HCT116 (cell line): Measurements from ENCODE around the gene ZACN. TPM values are rescaled to one million over a fixed set of nuclear protein-coding genes. Genes with fewer than 3 reads are reported as not detected.

Source experiments
- ATAC-seq: fragments of 200-7000 bp; cut with Tn5 transposase; 2 replicates; pipeline ENCODE4 v1.9.1; 2020; ENCODE audit warnings: mild to moderate bottlenecking, moderate library complexity
- BruUV-seq: library from RNA; stranded (reverse); fragments of 400-500 nt; replicated peaks from 2 replicates; lab custom pipeline; 2021; lab: Mats Ljungman, UMichigan
- CTCF ChIA-PET: fragments of 300-600 bp; sonication (Branson Sonifier 250); formaldehyde crosslinking; loops from one replicate; lab custom pipeline; 2021; ENCODE audit warnings: antibody characterized with exemption; lab: Charles Lee
- POLR2A ChIA-PET: fragments of 300-600, 350-600 bp; sonication (Branson Sonifier 250); formaldehyde crosslinking; loops from one replicate; lab custom pipeline; 2021; ENCODE audit warnings: antibody characterized with exemption; lab: Charles Lee
- RAD21 ChIA-PET, 2 experiments: fragments of 300-600 bp; sonication (Branson Sonifier 250); formaldehyde crosslinking; loops; one replicate each; lab custom pipeline; 2023; ENCODE audit warnings: low total read pairs in 2 of 2; ENCODE audit not compliant: uncharacterized antibody in 2 of 2, unreplicated experiment in 2 of 2, low non-redundant PET in 1 of 2; lab: Charles Lee
- DNase-seq: peaks from one replicate; pipeline ENCODE4 v3.0.0-alpha.2; 2010; ENCODE audit warnings: low read depth, low spot score
- H2AFZ ChIP-seq: fragments of 200-600 bp; shearing (Covaris generic), sonication (generic); 2 replicates; pipeline ENCODE4 v1.6.1; 2017; ENCODE audit warnings: low read depth, mixed run types, mixed read lengths, antibody characterized with exemption, low read length; ENCODE audit not compliant: poor library complexity, severe bottlenecking
- H3K27ac ChIP-seq: 2 replicates; pipeline ENCODE4 v1.5.1; 2012; ENCODE audit warnings: low read depth, low read length
- H3K27me3 ChIP-seq: fragments of 200-600 bp; sonication (generic); 2 replicates; pipeline ENCODE4 v1.6.1; 2016; ENCODE audit warnings: mixed run types, low read length, mixed read lengths; ENCODE audit not compliant: insufficient read depth
- H3K36me3 ChIP-seq, 2 experiments: fragments of 200-500 bp in 1 of 2; fragments of 200-600 bp in 1 of 2; sonication (Bioruptor generic) in 1 of 2; sonication (generic) in 1 of 2; 2 replicates each; pipeline versions ENCODE4 v1.5.1 to v1.6.1; 2014 to 2016; ENCODE audit warnings: low read length in 2 of 2, inconsistent platforms in 1 of 2, mixed read lengths in 1 of 2, mixed run types in 1 of 2; ENCODE audit not compliant: insufficient read depth in 2 of 2, control insufficient read depth in 1 of 2
- H3K4me1 ChIP-seq, 2 experiments: fragments of 200-600 bp in 1 of 2; sonication (generic) in 1 of 2; 2 replicates each; pipeline versions ENCODE4 v1.5.1 to v1.6.1; 2012 to 2017; ENCODE audit warnings: low read length in 2 of 2, inconsistent platforms in 1 of 2, mild to moderate bottlenecking in 1 of 2, mixed read lengths in 1 of 2, mixed run types in 1 of 2, moderate library complexity in 1 of 2; ENCODE audit not compliant: insufficient read depth in 2 of 2, control insufficient read depth in 1 of 2
- H3K4me2 ChIP-seq: fragments of 200-600 bp; sonication (generic); 2 replicates; pipeline ENCODE4 v1.6.1; 2017; ENCODE audit warnings: mixed run types, low read length, mixed read lengths
- H3K4me3 ChIP-seq, 2 experiments: fragments of 200-600 bp in 1 of 2; sonication (generic) in 1 of 2; replicated peaks in 1 of 2; 2 replicates each; pipeline ENCODE4 v1.5.1; 2011 to 2016; ENCODE audit warnings: low read length in 2 of 2, control low read depth in 1 of 2, low read depth in 1 of 2, mild to moderate bottlenecking in 1 of 2, mixed read lengths in 1 of 2, mixed run types in 1 of 2
- H3K79me2 ChIP-seq: fragments of 200-600 bp; sonication (generic); 2 replicates; pipeline ENCODE4 v1.6.1; 2017; ENCODE audit warnings: mild to moderate bottlenecking, mixed run types, low read length, moderate library complexity, mixed read lengths; ENCODE audit not compliant: insufficient read depth
- H3K9ac ChIP-seq: fragments of 200-600 bp; sonication (generic); 2 replicates; pipeline ENCODE4 v1.6.1; 2016; ENCODE audit warnings: low read length, mixed read lengths
- H3K9me2 ChIP-seq: fragments of 200-600 bp; sonication (generic), shearing (Covaris generic); 2 replicates; pipeline ENCODE4 v1.6.1; 2017; ENCODE audit warnings: mixed run types, mild to moderate bottlenecking, moderate library complexity; ENCODE audit not compliant: insufficient read depth
- H3K9me3 ChIP-seq, 2 experiments: fragments of 200-500 bp in 1 of 2; fragments of 200-600 bp in 1 of 2; sonication (Bioruptor generic) in 1 of 2; sonication (generic) in 1 of 2; 2 replicates each; pipeline ENCODE4 v1.6.1; 2014 to 2017; ENCODE audit warnings: low read length in 2 of 2, mixed read lengths in 2 of 2, inconsistent platforms in 1 of 2, low read depth in 1 of 2, mild to moderate bottlenecking in 1 of 2, mixed run types in 1 of 2, moderate library complexity in 1 of 2; ENCODE audit not compliant: control insufficient read depth in 1 of 2, insufficient read depth in 1 of 2
- H4K20me1 ChIP-seq: fragments of 200-600 bp; sonication (generic), shearing (Covaris generic); 2 replicates; pipeline ENCODE4 v1.6.1; 2017; ENCODE audit warnings: mixed run types, mild to moderate bottlenecking, moderate library complexity; ENCODE audit not compliant: insufficient read depth
- CTCF ChIP-seq, 3 experiments: fragments of 200-600 bp in 1 of 3; sonication (generic) in 1 of 3; IDR thresholded peaks in 2 of 3; conservative IDR thresholded peaks in 1 of 3; 2 replicates each; pipeline ENCODE4 v1.5.1; 2012 to 2017; ENCODE audit warnings: low read depth in 2 of 3, low read length in 2 of 3, antibody characterized with exemption in 1 of 3, borderline replicate concordance in 1 of 3, control low read depth in 1 of 3, mild to moderate bottlenecking in 1 of 3, mixed read lengths in 1 of 3, mixed run types in 1 of 3, moderate library complexity in 1 of 3; ENCODE audit not compliant: insufficient read depth in 1 of 3
- ELF1 ChIP-seq: IDR thresholded peaks from 2 replicates; pipeline ENCODE4 v1.6.1; 2012; ENCODE audit warnings: low read depth, borderline replicate concordance
- EZH2 ChIP-seq: fragments of 200-600 bp; sonication (generic); IDR thresholded peaks from 2 replicates; pipeline ENCODE4 v1.6.1; 2017; ENCODE audit warnings: antibody characterized with exemption, mixed run types
- EZH2phosphoT487 ChIP-seq: fragments of 200-600 bp; IDR thresholded peaks from 2 replicates; pipeline ENCODE4 v1.6.1; 2018; ENCODE audit warnings: antibody characterized with exemption, borderline replicate concordance
- JUND ChIP-seq: IDR thresholded peaks from 2 replicates; pipeline ENCODE4 v1.6.1; 2012
- POLR2A ChIP-seq: IDR thresholded peaks from 2 replicates; pipeline ENCODE4 v1.7.0; 2011; ENCODE audit warnings: borderline replicate concordance; ENCODE audit not compliant: insufficient read depth, insufficient read length; ENCODE audit errors: extremely low read depth
- POLR2AphosphoS5 ChIP-seq: IDR thresholded peaks from 2 replicates; pipeline ENCODE4 v1.6.1; 2011; ENCODE audit warnings: mild to moderate bottlenecking, low read depth, low read length, moderate library complexity
- SIN3A ChIP-seq: IDR thresholded peaks from 2 replicates; pipeline ENCODE4 v1.6.1; 2012; ENCODE audit warnings: low read depth
- SP1 ChIP-seq: IDR thresholded peaks from 2 replicates; pipeline ENCODE4 v1.6.1; 2012; ENCODE audit warnings: low read depth
- TCF7L2 ChIP-seq: IDR thresholded peaks from 2 replicates; pipeline ENCODE4 v1.7.0; 2011; ENCODE audit warnings: borderline replicate concordance, inconsistent platforms; ENCODE audit not compliant: insufficient read depth, insufficient read length; ENCODE audit errors: extremely low read depth
- YY1 ChIP-seq: IDR thresholded peaks from 2 replicates; pipeline ENCODE4 v1.6.1; 2011; ENCODE audit warnings: low read length, low read depth, moderate library complexity, mild to moderate bottlenecking; ENCODE audit not compliant: insufficient replicate concordance; ENCODE audit errors: extremely low read depth
- ZBTB33 ChIP-seq: IDR thresholded peaks from 2 replicates; pipeline ENCODE4 v1.6.1; 2011; ENCODE audit warnings: mild to moderate bottlenecking, low read length, moderate library complexity; ENCODE audit not compliant: insufficient replicate concordance; ENCODE audit errors: extremely low read depth
- ZFX ChIP-seq: fragments of 450-650 bp; IDR thresholded peaks from 2 replicates; pipeline ENCODE4 v1.6.1; 2017
- intact Hi-C: fragments of 100-400 bp; cut with micrococcal nuclease; formaldehyde crosslinking; loops from 2 replicates; pipeline ENCODE4 v1.10.0; 2022
- total RNA-seq: library from RNA; stranded (reverse); gene quantifications from one replicate; pipeline ENCODE4 v1.2.1, GENCODE V29; 2021; ENCODE audit not compliant: unreplicated experiment

Gene ZACN
- total RNA-seq, 1 experiment from 2014 or later = not detected

- H3K27ac ChIP-seq = peak overlapping the region; percentile 63; the same call in 1 of the 2 replicates
- peaks cover 13 to 21% of the 10 kb centered on the region in 2 experiments for H3K4me1 ChIP-seq
- no peak for DNase-seq
- ChIA-PET RAD21 (no interaction called here), CTCF (interaction anchor here (0.8 to 1.2 kb wide), 2 partner anchors 11 to 82 kb away, joined by 3 to 4 read pairs; no protein-coding TSS in a partner anchor), POLR2A (no interaction called here)
- intact Hi-C loops = no loop called here
- peaks cover 27 to 44% of the 10 kb centered on the region in 2 experiments for H3K36me3 ChIP-seq
- BruUV-seq = no TSS peak
- no peak for ATAC-seq
- no peaks in the 10 kb centered on the region for H4K20me1 ChIP-seq
- no peaks in the 10 kb centered on the region for H3K9me3 ChIP-seq
- no peak overlapping the region for H3K9ac ChIP-seq
- no peaks in the 10 kb centered on the region; the same call in 1 of the 2 replicates for H3K79me2 ChIP-seq
- peak overlapping the region; percentile 31 for H3K4me2 ChIP-seq
- H3K27me3 ChIP-seq = no peaks in the 10 kb centered on the region
- no peak overlapping the region for H3K4me3 ChIP-seq
- no peak overlapping the region for H2AFZ ChIP-seq
- TF ChIP-seq ZBTB33 (no peak), SIN3A (no peak), JUND (no peak), EZH2phosphoT487 (no peak), POLR2A (no peak), SP1 (no peak), EZH2 (no peak), TCF7L2 (no peak), CTCF (IDR thresholded peaks at IDR 0.05 in 2 of 3, conservative IDR thresholded peaks at IDR 0.05 in 1 of 3; ENCODE audit: borderline replicate concordance in 1 of 3, insufficient read depth in 1 of 3, low read depth in 2 of 3, low read length in 2 of 3) (no peak), POLR2AphosphoS5 (no peak), ZFX (no peak), YY1 (no peak), ELF1 (no peak)
- no peaks in the 10 kb centered on the region for H3K9me2 ChIP-seq
Measured at GRCh38 chr17:76095943-76096342, 17.0 kb downstream of the ZACN start.
